Subcutaneous adipose tissue (tissue), 4 donors: ENCODE results near the gene DMXL2. TPM values are rescaled to one million over a fixed set of nuclear protein-coding genes. Genes with fewer than 3 reads are reported as not detected.

ENCODE experiments used
- CTCF ChIP-seq: fragments of 450-650 bp; IDR thresholded peaks from one replicate; pipeline ENCODE4 v1.5.1; 2016; ENCODE audit warnings: low read depth, mild to moderate bottlenecking, control low read depth, antibody characterized with exemption, moderate library complexity
- total RNA-seq, 4 donors: library from RNA; depleted of rRNA; stranded (reverse); fragments of >200 nt; gene quantifications; one replicate each; pipeline ENCODE4 v1.1.0, GENCODE V29; 2016

The DMXL2 gene
- total RNA-seq, 4 donors from 2014 or later = 35.2 to 215 (median 77.5) TPM

GRCh38 chr15:51658664-51659063, 36.1 kb upstream of the DMXL2 start:
- TF ChIP-seq CTCF = no peak

- TF ChIP-seq CTCF = no peak
Observed at GRCh38 chr15:51652084-51652668, 29.6 kb upstream of the DMXL2 start.

- no peak for TF ChIP-seq CTCF
Observed at GRCh38 chr15:51649659-51650521, 27.3 kb upstream of the DMXL2 start.

GRCh38 chr15:51647128-51647562, 24.6 kb upstream of the DMXL2 start:
- no peak for TF ChIP-seq CTCF

- TF ChIP-seq CTCF = no peak
Observed at GRCh38 chr15:51642696-51643095, 20.1 kb upstream of the DMXL2 start.

- no peak for TF ChIP-seq CTCF
Observed at GRCh38 chr15:51641490-51642130, 19.0 kb upstream of the DMXL2 start.

- no peak for TF ChIP-seq CTCF
Observed at GRCh38 chr15:51634591-51635198, 12.1 kb upstream of the DMXL2 start.
